Measurements from ENCODE around the gene LHFPL5.

LHFPL5 gene

DNA sequence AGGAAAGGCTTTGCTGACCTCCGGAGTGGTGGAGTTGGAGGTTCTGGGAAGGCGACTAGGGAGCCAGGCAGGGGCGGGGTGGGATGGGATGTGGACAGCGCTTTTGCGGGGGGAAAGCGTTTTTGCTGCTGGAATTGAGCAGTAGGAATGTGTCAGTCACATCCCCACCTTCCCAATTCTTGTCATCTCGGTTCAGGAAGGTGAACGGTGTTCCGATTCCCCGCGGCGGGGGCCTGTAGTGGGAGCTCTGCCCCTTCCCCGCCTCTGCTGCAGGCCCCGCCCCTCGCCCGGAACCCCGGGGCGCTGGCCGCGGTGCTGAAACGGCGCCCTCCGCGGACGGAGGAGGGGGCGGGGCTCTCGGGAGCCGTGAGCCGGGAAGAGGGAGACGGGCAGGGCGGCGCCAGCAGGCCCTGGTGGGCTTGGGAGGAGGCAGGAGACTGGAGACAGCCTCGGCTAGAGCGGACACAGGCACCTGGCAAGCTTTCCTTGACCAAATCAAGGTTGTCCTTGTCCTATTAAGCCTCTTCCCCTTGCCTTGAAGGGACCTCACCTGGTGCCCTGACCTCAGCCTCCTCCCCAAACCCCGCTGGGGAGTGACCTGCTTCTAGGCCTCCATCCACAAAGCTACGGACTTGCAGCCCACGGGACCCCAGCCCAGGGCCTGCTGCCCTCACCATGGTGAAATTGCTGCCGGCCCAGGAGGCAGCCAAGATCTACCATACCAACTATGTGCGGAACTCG is at the start of gene LHFPL5:
Gene LHFPL5 (plus strand): TSS at position 357 of the 741 bp plus-strand sequence. CDS start 319 bp downstream, at position 676.
- Histone ChIP-seq H3K36me3 (ENCODE audit: control insufficient read depth, insufficient read depth, low read length) (no peaks in the 10 kb centered on the region), H3K9ac (no peak within 1 kb of the TSS), H3K27me3 (ENCODE audit: control insufficient read depth, insufficient read depth, low read length) (no peaks in the 10 kb centered on the region), H3K79me2 (no peaks in the 10 kb centered on the region), H3K4me1 (peaks cover 2% of the 10 kb centered on the region), H3K4me3 (ENCODE audit: low read depth, low read length) (no peak within 1 kb of the TSS), H3K27ac (no peak within 1 kb of the TSS), H2AFZ (peak within 1 kb of the TSS; percentile 94), H3K9me3 (ENCODE audit: control insufficient read depth, low read length) (no peaks in the 10 kb centered on the region), H3K4me2 (ENCODE audit: low read length) (no peak within 1 kb of the TSS)
- TF ChIP-seq, protein P1, sequence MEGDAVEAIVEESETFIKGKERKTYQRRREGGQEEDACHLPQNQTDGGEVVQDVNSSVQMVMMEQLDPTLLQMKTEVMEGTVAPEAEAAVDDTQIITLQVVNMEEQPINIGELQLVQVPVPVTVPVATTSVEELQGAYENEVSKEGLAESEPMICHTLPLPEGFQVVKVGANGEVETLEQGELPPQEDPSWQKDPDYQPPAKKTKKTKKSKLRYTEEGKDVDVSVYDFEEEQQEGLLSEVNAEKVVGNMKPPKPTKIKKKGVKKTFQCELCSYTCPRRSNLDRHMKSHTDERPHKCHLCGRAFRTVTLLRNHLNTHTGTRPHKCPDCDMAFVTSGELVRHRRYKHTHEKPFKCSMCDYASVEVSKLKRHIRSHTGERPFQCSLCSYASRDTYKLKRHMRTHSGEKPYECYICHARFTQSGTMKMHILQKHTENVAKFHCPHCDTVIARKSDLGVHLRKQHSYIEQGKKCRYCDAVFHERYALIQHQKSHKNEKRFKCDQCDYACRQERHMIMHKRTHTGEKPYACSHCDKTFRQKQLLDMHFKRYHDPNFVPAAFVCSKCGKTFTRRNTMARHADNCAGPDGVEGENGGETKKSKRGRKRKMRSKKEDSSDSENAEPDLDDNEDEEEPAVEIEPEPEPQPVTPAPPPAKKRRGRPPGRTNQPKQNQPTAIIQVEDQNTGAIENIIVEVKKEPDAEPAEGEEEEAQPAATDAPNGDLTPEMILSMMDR (IDR thresholded peaks at IDR 0.05), result no peak

DNA sequence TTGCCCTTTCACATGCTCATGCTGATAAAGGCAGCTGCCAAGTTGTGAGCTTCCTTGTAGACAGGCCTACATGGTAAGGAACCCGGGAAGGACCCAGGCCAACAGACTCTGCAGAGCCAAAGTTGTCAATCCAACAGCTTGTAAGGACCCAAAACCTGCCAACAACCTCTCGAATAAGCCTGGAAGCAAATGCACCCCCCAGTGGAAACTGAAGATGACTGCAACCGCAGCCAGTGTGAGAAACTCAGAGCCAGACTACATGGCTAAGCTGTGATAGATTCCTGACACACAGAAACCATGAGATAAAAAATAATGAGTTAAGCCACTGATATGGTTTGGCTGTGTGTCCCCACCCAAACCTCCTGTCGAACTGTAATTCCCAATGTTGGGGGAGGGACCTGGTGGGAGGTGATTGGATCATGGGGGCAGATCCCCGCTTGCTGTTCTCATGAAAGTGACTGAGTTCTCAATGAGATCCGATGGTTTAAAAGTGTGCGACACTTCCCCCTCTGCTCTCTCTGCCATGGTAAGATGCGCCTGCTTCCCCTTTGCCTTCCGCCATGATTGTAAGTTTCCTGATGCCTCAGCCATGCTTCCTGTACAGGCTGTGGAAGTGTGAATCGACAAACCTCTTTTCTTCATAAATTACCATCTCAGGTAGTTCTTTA is 47.6 kb upstream of the LHFPL5 start:
- Histone ChIP-seq H3K27ac (no peak overlapping the region), H3K27me3 (ENCODE audit: control insufficient read depth, insufficient read depth, low read length) (no peaks in the 10 kb centered on the region), H3K4me3 (ENCODE audit: low read depth, low read length) (no peak overlapping the region), H3K79me2 (no peaks in the 10 kb centered on the region), H2AFZ (no peak overlapping the region), H3K4me1 (no peaks in the 10 kb centered on the region), H3K36me3 (ENCODE audit: control insufficient read depth, insufficient read depth, low read length) (no peaks in the 10 kb centered on the region), H3K4me2 (ENCODE audit: low read length) (no peak overlapping the region), H3K9me3 (ENCODE audit: control insufficient read depth, low read length) (no peaks in the 10 kb centered on the region), H3K9ac (no peak overlapping the region)
- TF ChIP-seq, protein P1 (IDR thresholded peaks at IDR 0.05), result peak; percentile 7

DNA sequence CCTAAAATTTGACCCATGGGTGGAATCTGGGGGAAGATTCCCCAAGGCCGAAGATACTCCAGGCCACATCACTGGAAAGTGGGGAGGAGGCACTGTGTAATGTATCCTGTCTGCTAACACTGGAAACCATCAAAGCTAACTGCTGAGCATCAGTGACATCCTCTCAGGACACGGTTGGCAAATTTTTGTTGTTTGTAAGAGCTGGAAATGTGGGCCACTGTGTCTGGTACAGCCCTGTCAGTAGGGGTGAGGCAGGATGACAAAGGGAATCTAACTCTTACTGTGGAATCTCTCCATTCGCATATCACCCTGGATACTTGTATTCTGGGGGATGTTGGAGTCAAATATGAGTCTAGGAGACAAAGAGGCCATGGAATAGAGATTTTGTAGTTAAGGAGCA is 45.7 kb upstream of the LHFPL5 start:
- H3K27ac ChIP-seq, result no peak overlapping the region
- H3K36me3 ChIP-seq (ENCODE audit: control insufficient read depth, insufficient read depth, low read length), result no peaks in the 10 kb centered on the region
- H3K27me3 ChIP-seq (ENCODE audit: control insufficient read depth, insufficient read depth, low read length), result no peaks in the 10 kb centered on the region
- TF ChIP-seq, protein P1 (IDR thresholded peaks at IDR 0.05), result no peak
- H3K9me3 ChIP-seq (ENCODE audit: control insufficient read depth, low read length), result no peaks in the 10 kb centered on the region
- H3K79me2 ChIP-seq, result no peaks in the 10 kb centered on the region
- no peak overlapping the region for H3K4me2 ChIP-seq (ENCODE audit: low read length)
- H3K9ac ChIP-seq, result no peak overlapping the region
- H2AFZ ChIP-seq, result no peak overlapping the region
- no peak overlapping the region for H3K4me3 ChIP-seq (ENCODE audit: low read depth, low read length)
- H3K4me1 ChIP-seq, result peaks cover 3% of the 10 kb centered on the region

DNA sequence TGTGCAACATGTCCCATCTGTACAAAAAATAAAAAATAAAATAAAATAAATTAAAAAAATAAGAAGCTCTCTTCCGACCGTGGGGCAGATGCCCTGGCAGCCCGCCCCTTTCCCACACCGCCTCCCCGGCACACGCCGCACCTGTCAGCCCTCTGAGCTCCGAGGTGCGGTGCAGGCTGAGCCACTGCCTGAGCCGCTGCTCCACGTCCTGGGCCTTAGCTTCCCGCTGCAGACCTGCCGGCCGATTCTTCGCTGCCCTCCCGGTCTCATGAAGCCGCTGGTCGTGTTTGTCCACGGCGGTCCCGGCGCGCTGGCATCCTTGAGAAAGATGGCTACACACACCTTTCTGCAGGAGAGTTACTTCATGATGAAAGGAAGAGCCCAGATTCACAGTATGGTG is 39.4 kb upstream of the LHFPL5 start:
- Histone ChIP-seq H3K36me3 (ENCODE audit: control insufficient read depth, insufficient read depth, low read length) (no peaks in the 10 kb centered on the region), H3K9me3 (ENCODE audit: control insufficient read depth, low read length) (no peaks in the 10 kb centered on the region), H3K4me2 (ENCODE audit: low read length) (no peak overlapping the region), H3K79me2 (no peaks in the 10 kb centered on the region), H3K27ac (no peak overlapping the region), H3K27me3 (ENCODE audit: control insufficient read depth, insufficient read depth, low read length) (no peaks in the 10 kb centered on the region), H3K9ac (no peak overlapping the region), H3K4me1 (peaks cover 3% of the 10 kb centered on the region), H3K4me3 (ENCODE audit: low read depth, low read length) (no peak overlapping the region), H2AFZ (no peak overlapping the region)
- TF ChIP-seq, protein P1 (IDR thresholded peaks at IDR 0.05), result no peak
